Measurements from ENCODE around the gene KCNB1.

DNA sequence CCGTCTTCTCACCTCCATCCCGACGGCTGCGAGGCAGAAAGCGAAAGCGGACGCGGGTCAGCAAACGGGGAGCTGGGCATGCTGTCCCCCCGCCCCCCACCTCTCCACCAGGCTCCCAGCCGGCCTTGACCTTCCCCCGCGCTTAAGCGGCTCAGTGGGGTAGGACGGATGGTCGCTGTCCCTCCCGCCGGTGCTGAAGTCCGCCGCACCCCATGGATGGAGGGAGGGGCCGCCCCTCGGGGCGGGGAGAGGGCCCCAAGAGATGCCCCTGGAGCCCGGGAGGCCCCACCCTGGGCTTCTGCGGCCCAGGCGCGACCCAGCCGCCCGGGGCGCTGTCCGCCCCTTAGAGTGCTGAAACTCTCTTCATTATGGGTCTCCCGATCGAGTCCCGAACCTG lies at the start of gene KCNB1:
- TF ChIP-seq, protein P1, sequence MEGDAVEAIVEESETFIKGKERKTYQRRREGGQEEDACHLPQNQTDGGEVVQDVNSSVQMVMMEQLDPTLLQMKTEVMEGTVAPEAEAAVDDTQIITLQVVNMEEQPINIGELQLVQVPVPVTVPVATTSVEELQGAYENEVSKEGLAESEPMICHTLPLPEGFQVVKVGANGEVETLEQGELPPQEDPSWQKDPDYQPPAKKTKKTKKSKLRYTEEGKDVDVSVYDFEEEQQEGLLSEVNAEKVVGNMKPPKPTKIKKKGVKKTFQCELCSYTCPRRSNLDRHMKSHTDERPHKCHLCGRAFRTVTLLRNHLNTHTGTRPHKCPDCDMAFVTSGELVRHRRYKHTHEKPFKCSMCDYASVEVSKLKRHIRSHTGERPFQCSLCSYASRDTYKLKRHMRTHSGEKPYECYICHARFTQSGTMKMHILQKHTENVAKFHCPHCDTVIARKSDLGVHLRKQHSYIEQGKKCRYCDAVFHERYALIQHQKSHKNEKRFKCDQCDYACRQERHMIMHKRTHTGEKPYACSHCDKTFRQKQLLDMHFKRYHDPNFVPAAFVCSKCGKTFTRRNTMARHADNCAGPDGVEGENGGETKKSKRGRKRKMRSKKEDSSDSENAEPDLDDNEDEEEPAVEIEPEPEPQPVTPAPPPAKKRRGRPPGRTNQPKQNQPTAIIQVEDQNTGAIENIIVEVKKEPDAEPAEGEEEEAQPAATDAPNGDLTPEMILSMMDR (IDR thresholded peaks at IDR 0.05): peak in 2 of 5 experiments; percentile 25 to 32
- TF ChIP-seq POLR2A (IDR thresholded peaks at IDR 0.05): no peak

Measured in tibial nerve (tissue), 3 donors.